HUES6 (cell line): ENCODE results near the gene NR1H2.
"Not testable (repeated sequence)": the region's sequence is repeated elsewhere in the genome, so short reads cannot be mapped to it uniquely, and the experiment has no call there.

Experiments used
- H3K27ac ChIP-seq: 2 replicates; pipeline ENCODE4 v1.7.0; 2013; ENCODE audit warnings: low read depth, mild to moderate bottlenecking, low read length, inconsistent platforms
- H3K27me3 ChIP-seq: 2 replicates; pipeline ENCODE4 v1.6.1; 2013; ENCODE audit warnings: low read length; ENCODE audit not compliant: control insufficient read depth, insufficient read depth
- H3K36me3 ChIP-seq: 2 replicates; pipeline ENCODE4 v1.6.1; 2013; ENCODE audit warnings: low read length; ENCODE audit not compliant: control insufficient read depth, insufficient read depth
- H3K4me1 ChIP-seq: 2 replicates; pipeline ENCODE4 v1.6.1; 2013; ENCODE audit warnings: low read length; ENCODE audit not compliant: control insufficient read depth, insufficient read depth
- H3K4me3 ChIP-seq: 2 replicates; pipeline ENCODE4 v1.5.1; 2013; ENCODE audit warnings: low read depth, low read length
- H3K9ac ChIP-seq: one replicate; pipeline ENCODE4 v1.6.1; 2013; ENCODE audit warnings: mild to moderate bottlenecking, low read length
- H3K9me3 ChIP-seq: 2 replicates; pipeline ENCODE4 v1.6.1; 2013; ENCODE audit warnings: low read depth, low read length; ENCODE audit not compliant: control insufficient read depth, insufficient read depth

Gene NR1H2

GRCh38 chr19:50376166-50377050 is at the start of gene NR1H2:
NR1H2 (plus strand) TSS chr19:50376457; CDS start chr19:50377606, 1,149 bp downstream.
- no peaks in the 10 kb centered on the region for H3K4me1 ChIP-seq
- H3K4me3 ChIP-seq: peak within 1 kb of the TSS; percentile 97
- no peaks in the 10 kb centered on the region for H3K9me3 ChIP-seq
- H3K36me3 ChIP-seq: peaks cover 38% of the 10 kb centered on the region
- no peaks in the 10 kb centered on the region for H3K27me3 ChIP-seq
- H3K9ac ChIP-seq: peak within 1 kb of the TSS; percentile 91
- H3K27ac ChIP-seq: peak within 1 kb of the TSS; percentile 97

- Histone ChIP-seq H3K27me3 (peaks cover 26% of the 10 kb centered on the region), H3K9ac (no peak overlapping the region), H3K9me3 (no peaks in the 10 kb centered on the region), H3K4me1 (peaks cover 19% of the 10 kb centered on the region), H3K4me3 (peak overlapping the region; percentile 30), H3K27ac (no peak overlapping the region), H3K36me3 (peaks cover 11% of the 10 kb centered on the region)
Measured at GRCh38 chr19:50327013-50327412, 49.2 kb upstream of the NR1H2 start.

GRCh38 chr19:50327461-50328223 is 48.6 kb upstream of the NR1H2 start:
- Histone ChIP-seq H3K4me3 (0 out of 2 replicates have a peak overlapping the region, but pooled peaks have one; percentile 25), H3K27me3 (peaks cover 26% of the 10 kb centered on the region)

GRCh38 chr19:50328224-50328872 is 47.9 kb upstream of the NR1H2 start:
- no peak overlapping the region for H3K27ac ChIP-seq
- peaks cover 6% of the 10 kb centered on the region for H3K36me3 ChIP-seq
- peak overlapping the region; percentile 62 for H3K4me3 ChIP-seq
- H3K27me3 ChIP-seq: peaks cover 26% of the 10 kb centered on the region
- H3K4me1 ChIP-seq: peaks cover 22% of the 10 kb centered on the region
- peak overlapping the region; percentile 43 for H3K9ac ChIP-seq
- no peaks in the 10 kb centered on the region for H3K9me3 ChIP-seq

More at GRCh38 chr19:50327461-50328223, 48.6 kb upstream of the NR1H2 start:
- Histone ChIP-seq H3K9ac (no peak overlapping the region), H3K4me1 (peaks cover 22% of the 10 kb centered on the region), H3K27ac (no peak overlapping the region), H3K9me3 (no peaks in the 10 kb centered on the region), H3K36me3 (peaks cover 10% of the 10 kb centered on the region)

GRCh38 chr19:50328873-50329145 is 47.4 kb upstream of the NR1H2 start:
- Histone ChIP-seq H3K9me3 (no peaks in the 10 kb centered on the region), H3K27ac (no peak overlapping the region), H3K27me3 (peaks cover 26% of the 10 kb centered on the region), H3K4me1 (peaks cover 22% of the 10 kb centered on the region), H3K4me3 (peak overlapping the region; percentile 62; the same call in 1 of the 2 replicates), H3K36me3 (peaks cover 2% of the 10 kb centered on the region), H3K9ac (no peak overlapping the region)

- H3K27me3 ChIP-seq: peaks cover 26% of the 10 kb centered on the region
- H3K9me3 ChIP-seq: no peaks in the 10 kb centered on the region
- no peaks in the 10 kb centered on the region for H3K36me3 ChIP-seq
- H3K4me1 ChIP-seq: peaks cover 22% of the 10 kb centered on the region
- peak within 1 kb of the TSS; percentile 83 for H3K4me3 ChIP-seq
- no peak within 1 kb of the TSS for H3K27ac ChIP-seq
- peak within 1 kb of the TSS; percentile 70 for H3K9ac ChIP-seq
Measured at GRCh38 chr19:50329146-50329925, 46.9 kb upstream of the NR1H2 start, which contains the start of gene KCNC3. KCNC3 (minus strand) TSS chr19:50329377; CDS start chr19:50329082, 295 bp downstream.

GRCh38 chr19:50329926-50330294 is 46.3 kb upstream of the NR1H2 start:
- H3K9ac ChIP-seq: peak overlapping the region; percentile 70
- peaks cover 26% of the 10 kb centered on the region for H3K27me3 ChIP-seq
- H3K4me3 ChIP-seq: peak overlapping the region; percentile 83
- not testable (repeated sequence) for H3K9me3 ChIP-seq, H3K36me3 ChIP-seq, H3K27ac ChIP-seq
- H3K4me1 ChIP-seq: peaks cover 21% of the 10 kb centered on the region

GRCh38 chr19:50330365-50331078 is 45.7 kb upstream of the NR1H2 start:
- H3K27ac ChIP-seq: no peak overlapping the region; the same call in 1 of the 2 replicates
- H3K27me3 ChIP-seq: peaks cover 26% of the 10 kb centered on the region
- H3K4me1 ChIP-seq: peaks cover 19% of the 10 kb centered on the region
- H3K9ac ChIP-seq: peak overlapping the region; percentile 70
- H3K9me3 ChIP-seq: no peaks in the 10 kb centered on the region
- H3K36me3 ChIP-seq: no peaks in the 10 kb centered on the region
- peak overlapping the region; percentile 83 for H3K4me3 ChIP-seq

GRCh38 chr19:50331221-50331993 is 44.9 kb upstream of the NR1H2 start:
- peaks cover 20% of the 10 kb centered on the region for H3K4me1 ChIP-seq
- H3K36me3 ChIP-seq: no peaks in the 10 kb centered on the region
- H3K9ac ChIP-seq: peak overlapping the region; percentile 75
- H3K4me3 ChIP-seq: peak overlapping the region; percentile 83
- no peaks in the 10 kb centered on the region for H3K9me3 ChIP-seq
- no peak overlapping the region for H3K27ac ChIP-seq
- peaks cover 20% of the 10 kb centered on the region for H3K27me3 ChIP-seq
